HFF-Myc (cell line): ENCODE measurements around the gene CEP63.

Experiments used
- DNase-seq: peaks from one replicate; pipeline ENCODE4 v3.0.0-alpha.2; 2011; ENCODE audit warnings: low read depth; ENCODE audit errors: extremely low read depth
- H3K4me3 ChIP-seq: replicated peaks from 2 replicates; pipeline ENCODE4 v1.5.1; 2011; ENCODE audit warnings: low read depth, mild to moderate bottlenecking, control low read depth, low read length
- CTCF ChIP-seq: IDR thresholded peaks from 2 replicates; pipeline ENCODE4 v1.5.1; 2012; ENCODE audit warnings: mild to moderate bottlenecking, low read depth, low read length, control low read depth; ENCODE audit errors: missing control alignments

Gene CEP63

DNA sequence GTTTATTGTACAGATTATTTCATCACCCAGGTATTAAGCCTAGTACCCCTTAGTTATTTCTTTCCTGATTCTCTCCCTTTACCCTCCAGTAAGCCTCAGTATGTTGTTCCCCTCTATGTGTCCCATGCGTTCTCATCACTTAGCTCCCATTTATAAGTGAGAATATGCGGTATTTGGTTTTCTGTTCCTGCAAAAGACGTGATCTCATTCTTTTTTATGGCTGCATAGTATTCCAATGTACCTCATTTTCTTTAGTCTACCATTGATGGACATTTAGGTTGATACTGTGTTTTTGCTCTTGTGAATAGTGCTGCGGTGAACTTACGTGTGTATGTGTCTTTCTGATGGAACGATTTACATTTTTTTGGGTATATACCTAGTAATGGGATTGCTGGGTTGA lies 36.7 kb downstream of the CEP63 start:
- DNase-seq, result no peak
- no peak for TF ChIP-seq CTCF
- no peak overlapping the region for H3K4me3 ChIP-seq

- no peak for DNase-seq
- TF ChIP-seq CTCF, result no peak
- H3K4me3 ChIP-seq, result no peak overlapping the region
These were observed 39.4 kb downstream of the CEP63 start for GRCh38 chr3:134525293-134525692.

DNA sequence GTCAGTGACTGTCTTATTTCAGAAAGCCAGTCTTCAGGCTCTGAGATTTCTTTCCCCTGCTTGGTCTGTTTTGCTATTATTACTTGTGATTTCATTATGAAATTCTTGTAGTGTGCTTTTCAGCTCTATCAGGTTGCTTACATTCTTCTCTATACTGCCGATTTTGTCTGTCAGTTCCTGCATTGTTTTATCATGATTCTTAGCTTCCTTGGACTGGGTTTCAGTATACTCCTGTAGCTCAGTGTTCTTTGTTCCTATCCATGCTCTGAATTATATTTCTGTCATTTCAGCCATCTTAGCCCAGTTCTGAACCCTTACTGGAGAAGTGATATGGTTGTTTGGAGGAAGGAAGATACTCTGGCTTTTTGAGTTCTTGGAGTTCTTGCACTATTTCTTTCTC lies 40.5 kb downstream of the CEP63 start:
- no peak for DNase-seq
- TF ChIP-seq CTCF, result no peak
- no peak overlapping the region for H3K4me3 ChIP-seq

- TF ChIP-seq CTCF, result peak; percentile 38
- no peak for DNase-seq
- no peak overlapping the region for H3K4me3 ChIP-seq
These were observed 41.2 kb downstream of the CEP63 start for GRCh38 chr3:134527037-134527436.

DNA sequence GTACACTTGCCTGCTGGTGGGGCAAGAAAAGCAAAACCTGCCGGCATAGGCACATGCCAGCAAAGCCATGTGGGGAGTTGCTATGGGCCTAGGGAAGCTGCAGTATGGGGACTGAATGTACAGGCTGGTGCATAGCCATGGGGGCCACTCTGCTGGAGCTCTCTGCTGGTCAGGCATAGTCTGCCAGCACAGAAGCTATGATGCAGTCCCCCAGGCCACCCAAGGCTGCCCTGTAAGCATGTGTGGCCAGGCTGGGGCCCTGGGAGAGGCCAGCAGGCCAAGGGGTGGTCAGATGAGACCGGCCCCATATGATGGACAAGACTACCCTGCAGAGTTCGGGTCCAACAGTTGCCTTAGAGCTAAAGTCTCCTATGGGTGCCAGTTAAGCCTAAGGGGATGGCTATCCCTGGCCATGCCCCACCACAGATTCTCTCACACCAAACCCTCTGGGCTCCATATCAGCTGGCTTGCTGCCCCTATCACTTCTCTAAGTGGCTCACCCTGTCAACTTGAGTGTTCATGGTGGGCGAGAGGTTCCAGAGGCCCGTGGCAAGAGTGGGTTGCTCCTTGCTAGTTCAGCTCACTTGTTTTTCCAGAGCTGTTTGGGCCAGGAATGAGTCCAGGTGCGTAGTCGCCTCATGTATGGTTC lies 41.8 kb downstream of the CEP63 start:
- no peak for DNase-seq
- no peak for TF ChIP-seq CTCF
- no peak overlapping the region for H3K4me3 ChIP-seq

- TF ChIP-seq CTCF, result no peak
- DNase-seq, result no peak
- no peak overlapping the region for H3K4me3 ChIP-seq
These were observed 47.6 kb downstream of the CEP63 start for GRCh38 chr3:134533493-134533892.

- no peak overlapping the region for H3K4me3 ChIP-seq
- no peak for TF ChIP-seq CTCF
- no peak for DNase-seq
These were observed 49.5 kb downstream of the CEP63 start for GRCh38 chr3:134535186-134535970.
